NAMALWA (cell line): ENCODE data around the gene CRKL.

Experiments used
- DNase-seq: peaks from one replicate; pipeline ENCODE4 v3.0.0-alpha.2; 2015; ENCODE audit warnings: low spot score

CRKL gene

GRCh38 chr22:20997536-20998257, 80.5 kb downstream of the CRKL start:
- DNase-seq: no peak

GRCh38 chr22:20998411-20999336, 81.5 kb downstream of the CRKL start:
- DNase-seq: no peak

GRCh38 chr22:20999350-21000206, 82.4 kb downstream of the CRKL start:
- DNase-seq: no peak

- DNase-seq: no peak
Measured at GRCh38 chr22:21000207-21000986, 83.2 kb downstream of the CRKL start.

GRCh38 chr22:21000987-21001600, 83.9 kb downstream of the CRKL start:
- no peak for DNase-seq

GRCh38 chr22:21001601-21002325, 84.6 kb downstream of the CRKL start, which contains the start of gene THAP7:
Gene THAP7, minus strand, starts transcription at chr22:21002118. Its CDS starts 207 bp downstream, at chr22:21001911.
- peak; percentile 97 for DNase-seq
